ENCODE measurements around the gene COL1A1. TPM values are rescaled to one million over a fixed set of nuclear protein-coding genes. Genes with fewer than 3 reads are reported as not detected.

Gene COL1A1
- polyA plus RNA-seq, 1 of the 3 experiments (the other 2 are of a cell fraction) = 1,461 TPM

DNA sequence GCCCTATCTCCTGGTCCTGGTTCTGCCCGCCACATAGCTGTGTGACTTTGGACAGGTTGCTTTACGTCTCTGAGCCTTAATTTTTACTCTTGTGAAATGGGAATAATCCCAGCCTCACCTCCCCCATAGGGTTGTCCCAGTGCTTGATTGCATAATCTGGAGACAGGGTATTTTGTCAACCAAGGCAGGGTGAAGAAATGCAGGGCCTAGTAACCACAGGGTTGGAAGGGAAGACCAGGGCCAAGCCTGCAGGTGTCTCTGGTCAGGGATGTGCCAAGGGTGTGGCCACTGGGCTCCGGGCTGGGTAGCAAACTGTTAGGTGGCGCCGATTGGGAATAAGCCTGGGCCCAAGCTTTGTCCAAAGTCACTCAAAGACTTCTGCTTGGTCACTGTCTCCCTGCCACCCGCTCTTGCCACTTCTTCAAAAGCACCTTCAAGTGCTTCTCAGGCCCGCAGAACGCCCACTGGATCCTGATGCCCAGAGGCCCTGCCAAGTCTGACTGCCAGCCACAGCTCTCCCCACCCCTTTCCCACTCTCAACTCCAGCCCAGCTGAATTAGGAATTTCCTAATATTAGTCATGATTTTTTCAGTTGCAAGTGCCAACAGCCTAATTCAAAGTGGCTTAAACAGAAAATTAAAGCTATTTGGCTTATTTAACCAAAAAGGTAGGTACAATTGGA, 20.6 kb upstream of the COL1A1 start:
- 74% methylated on average over 8 of the region's 8 CpGs for WGBS (ENCODE audit: low lambda C conversion rate)
- no peak for DNase-seq
- peaks cover 7 to 50% of the 10 kb centered on the region in 2 experiments for H3K4me1 ChIP-seq (ENCODE audit: control insufficient read depth in 1 of 2, insufficient read depth in 2 of 2, low read depth in 1 of 2, low read length in 1 of 2)
- CTCF ChIA-PET = interaction anchor here (1.1 to 25.6 kb wide), 4 partner anchors 10 to 665 kb away, joined by 3 to 2150 read pairs (median 103); partner anchors contain the start of genes COL1A1 and TMEM92
- H4K20me1 ChIP-seq (ENCODE audit: insufficient read depth) = no peaks in the 10 kb centered on the region; the same call in 1 of the 2 replicates
- H3K9ac ChIP-seq = peak overlapping the region; percentile 81; the same call in 1 of the 2 replicates
- no peaks in the 10 kb centered on the region for H3K79me2 ChIP-seq (ENCODE audit: insufficient read depth)
- no peaks in the 10 kb centered on the region for H3K36me3 ChIP-seq (replicated peaks in 1 of 2; ENCODE audit: control insufficient read depth in 1 of 2, insufficient read depth in 2 of 2, low read length in 1 of 2)
- H3K9me2 ChIP-seq = no peaks in the 10 kb centered on the region
- TF ChIP-seq ELF1 (IDR thresholded peaks at IDR 0.05) (no peak), FOSL2 (IDR thresholded peaks at IDR 0.05; ENCODE audit: borderline replicate concordance, low read depth) (peak; percentile 42; the same call in 1 of the 2 replicates), JUND (IDR thresholded peaks at IDR 0.05) (peak; percentile 28; the same call in 1 of the 2 replicates), EZH2phosphoT487 (IDR thresholded peaks at IDR 0.05; ENCODE audit: borderline replicate concordance, low read depth) (no peak), NFIC (IDR thresholded peaks at IDR 0.05; ENCODE audit: borderline replicate concordance) (peak; percentile 76), FOXM1 (IDR thresholded peaks at IDR 0.05; ENCODE audit: low read depth) (no peak), SMC3 (IDR thresholded peaks at IDR 0.05; ENCODE audit: low read depth, low read length) (no peak), TCF12 (IDR thresholded peaks at IDR 0.05) (peak; percentile 38; the same call in 1 of the 2 replicates), CHD2 (IDR thresholded peaks at IDR 0.05; ENCODE audit: low read length, partially characterized antibody) (no peak), RFX5 (IDR thresholded peaks at IDR 0.05; ENCODE audit: low read length) (no peak), EP300 (IDR thresholded peaks at IDR 0.05; ENCODE audit: borderline replicate concordance in 1 of 2, low read depth in 1 of 2, low read length in 1 of 2) (peak in 1 of 2 experiments; percentile 39; a peak in 1 of 4 replicates)
- TF ChIP-seq, protein P1, sequence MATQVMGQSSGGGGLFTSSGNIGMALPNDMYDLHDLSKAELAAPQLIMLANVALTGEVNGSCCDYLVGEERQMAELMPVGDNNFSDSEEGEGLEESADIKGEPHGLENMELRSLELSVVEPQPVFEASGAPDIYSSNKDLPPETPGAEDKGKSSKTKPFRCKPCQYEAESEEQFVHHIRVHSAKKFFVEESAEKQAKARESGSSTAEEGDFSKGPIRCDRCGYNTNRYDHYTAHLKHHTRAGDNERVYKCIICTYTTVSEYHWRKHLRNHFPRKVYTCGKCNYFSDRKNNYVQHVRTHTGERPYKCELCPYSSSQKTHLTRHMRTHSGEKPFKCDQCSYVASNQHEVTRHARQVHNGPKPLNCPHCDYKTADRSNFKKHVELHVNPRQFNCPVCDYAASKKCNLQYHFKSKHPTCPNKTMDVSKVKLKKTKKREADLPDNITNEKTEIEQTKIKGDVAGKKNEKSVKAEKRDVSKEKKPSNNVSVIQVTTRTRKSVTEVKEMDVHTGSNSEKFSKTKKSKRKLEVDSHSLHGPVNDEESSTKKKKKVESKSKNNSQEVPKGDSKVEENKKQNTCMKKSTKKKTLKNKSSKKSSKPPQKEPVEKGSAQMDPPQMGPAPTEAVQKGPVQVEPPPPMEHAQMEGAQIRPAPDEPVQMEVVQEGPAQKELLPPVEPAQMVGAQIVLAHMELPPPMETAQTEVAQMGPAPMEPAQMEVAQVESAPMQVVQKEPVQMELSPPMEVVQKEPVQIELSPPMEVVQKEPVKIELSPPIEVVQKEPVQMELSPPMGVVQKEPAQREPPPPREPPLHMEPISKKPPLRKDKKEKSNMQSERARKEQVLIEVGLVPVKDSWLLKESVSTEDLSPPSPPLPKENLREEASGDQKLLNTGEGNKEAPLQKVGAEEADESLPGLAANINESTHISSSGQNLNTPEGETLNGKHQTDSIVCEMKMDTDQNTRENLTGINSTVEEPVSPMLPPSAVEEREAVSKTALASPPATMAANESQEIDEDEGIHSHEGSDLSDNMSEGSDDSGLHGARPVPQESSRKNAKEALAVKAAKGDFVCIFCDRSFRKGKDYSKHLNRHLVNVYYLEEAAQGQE (IDR thresholded peaks at IDR 0.05; ENCODE audit: low read depth, low read length) = no peak
- TF ChIP-seq, protein P2, sequence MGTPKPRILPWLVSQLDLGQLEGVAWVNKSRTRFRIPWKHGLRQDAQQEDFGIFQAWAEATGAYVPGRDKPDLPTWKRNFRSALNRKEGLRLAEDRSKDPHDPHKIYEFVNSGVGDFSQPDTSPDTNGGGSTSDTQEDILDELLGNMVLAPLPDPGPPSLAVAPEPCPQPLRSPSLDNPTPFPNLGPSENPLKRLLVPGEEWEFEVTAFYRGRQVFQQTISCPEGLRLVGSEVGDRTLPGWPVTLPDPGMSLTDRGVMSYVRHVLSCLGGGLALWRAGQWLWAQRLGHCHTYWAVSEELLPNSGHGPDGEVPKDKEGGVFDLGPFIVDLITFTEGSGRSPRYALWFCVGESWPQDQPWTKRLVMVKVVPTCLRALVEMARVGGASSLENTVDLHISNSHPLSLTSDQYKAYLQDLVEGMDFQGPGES (IDR thresholded peaks at IDR 0.05; ENCODE audit: low read depth, low read length) = no peak
- TF ChIP-seq, protein P3, sequence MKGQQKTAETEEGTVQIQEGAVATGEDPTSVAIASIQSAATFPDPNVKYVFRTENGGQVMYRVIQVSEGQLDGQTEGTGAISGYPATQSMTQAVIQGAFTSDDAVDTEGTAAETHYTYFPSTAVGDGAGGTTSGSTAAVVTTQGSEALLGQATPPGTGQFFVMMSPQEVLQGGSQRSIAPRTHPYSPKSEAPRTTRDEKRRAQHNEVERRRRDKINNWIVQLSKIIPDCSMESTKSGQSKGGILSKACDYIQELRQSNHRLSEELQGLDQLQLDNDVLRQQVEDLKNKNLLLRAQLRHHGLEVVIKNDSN (IDR thresholded peaks at IDR 0.05; ENCODE audit: borderline replicate concordance, low read depth) = no peak
- TF ChIP-seq, protein P4, sequence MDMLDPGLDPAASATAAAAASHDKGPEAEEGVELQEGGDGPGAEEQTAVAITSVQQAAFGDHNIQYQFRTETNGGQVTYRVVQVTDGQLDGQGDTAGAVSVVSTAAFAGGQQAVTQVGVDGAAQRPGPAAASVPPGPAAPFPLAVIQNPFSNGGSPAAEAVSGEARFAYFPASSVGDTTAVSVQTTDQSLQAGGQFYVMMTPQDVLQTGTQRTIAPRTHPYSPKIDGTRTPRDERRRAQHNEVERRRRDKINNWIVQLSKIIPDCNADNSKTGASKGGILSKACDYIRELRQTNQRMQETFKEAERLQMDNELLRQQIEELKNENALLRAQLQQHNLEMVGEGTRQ (IDR thresholded peaks at IDR 0.05; ENCODE audit: borderline replicate concordance, low read depth, low read length) = no peak
- TF ChIP-seq, protein P5, sequence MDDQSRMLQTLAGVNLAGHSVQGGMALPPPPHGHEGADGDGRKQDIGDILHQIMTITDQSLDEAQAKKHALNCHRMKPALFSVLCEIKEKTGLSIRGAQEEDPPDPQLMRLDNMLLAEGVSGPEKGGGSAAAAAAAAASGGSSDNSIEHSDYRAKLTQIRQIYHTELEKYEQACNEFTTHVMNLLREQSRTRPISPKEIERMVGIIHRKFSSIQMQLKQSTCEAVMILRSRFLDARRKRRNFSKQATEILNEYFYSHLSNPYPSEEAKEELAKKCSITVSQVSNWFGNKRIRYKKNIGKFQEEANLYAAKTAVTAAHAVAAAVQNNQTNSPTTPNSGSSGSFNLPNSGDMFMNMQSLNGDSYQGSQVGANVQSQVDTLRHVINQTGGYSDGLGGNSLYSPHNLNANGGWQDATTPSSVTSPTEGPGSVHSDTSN (IDR thresholded peaks at IDR 0.05) = peak; percentile 63
- no peaks in the 10 kb centered on the region for H3K9me3 ChIP-seq
- peak overlapping the region; percentile 76 for H3K4me2 ChIP-seq
- H3K27ac ChIP-seq (ENCODE audit: low read depth in 2 of 2, low read length in 1 of 2) = peak overlapping the region; percentile 44 to 100; a peak in 3 of 4 replicates
- peak overlapping the region; percentile 58; the same call in 1 of the 2 replicates for H2AFZ ChIP-seq (ENCODE audit: low read depth)
- no peak overlapping the region for H3K4me3 ChIP-seq (ENCODE audit: low read depth in 2 of 2, low read length in 1 of 2)
- POLR2A ChIA-PET = interaction anchor here (1.5 kb wide), 1 partner anchor 13 kb away, joined by 4 read pairs; no protein-coding TSS in a partner anchor
- peaks cover 56% of the 10 kb centered on the region for H3F3A ChIP-seq (replicated peaks; ENCODE audit: insufficient read depth)
- H3K27me3 ChIP-seq (ENCODE audit: insufficient read depth) = no peaks in the 10 kb centered on the region
